ENCODE results near the gene SPPL3.

The SPPL3 gene

GRCh38 chr12:120720987-120721801 lies 183.0 kb downstream of the SPPL3 start:
- H3K27ac ChIP-seq (ENCODE audit: low read depth, low read length): no peak overlapping the region
- no peak overlapping the region for H2AFZ ChIP-seq (ENCODE audit: low read depth, low read length, severe bottlenecking)
- no peaks in the 10 kb centered on the region for H3K9me3 ChIP-seq (ENCODE audit: insufficient read depth, low read length)
- H3K4me2 ChIP-seq (ENCODE audit: low read depth, low read length, poor library complexity, severe bottlenecking): no peak overlapping the region
- H3K36me3 ChIP-seq (ENCODE audit: low read length): no peaks in the 10 kb centered on the region; the same call in 1 of the 2 replicates
- H3K27me3 ChIP-seq (ENCODE audit: low read length): no peaks in the 10 kb centered on the region
- H4K20me1 ChIP-seq (ENCODE audit: low read depth, low read length): no peaks in the 10 kb centered on the region
- TF ChIP-seq, protein P1, sequence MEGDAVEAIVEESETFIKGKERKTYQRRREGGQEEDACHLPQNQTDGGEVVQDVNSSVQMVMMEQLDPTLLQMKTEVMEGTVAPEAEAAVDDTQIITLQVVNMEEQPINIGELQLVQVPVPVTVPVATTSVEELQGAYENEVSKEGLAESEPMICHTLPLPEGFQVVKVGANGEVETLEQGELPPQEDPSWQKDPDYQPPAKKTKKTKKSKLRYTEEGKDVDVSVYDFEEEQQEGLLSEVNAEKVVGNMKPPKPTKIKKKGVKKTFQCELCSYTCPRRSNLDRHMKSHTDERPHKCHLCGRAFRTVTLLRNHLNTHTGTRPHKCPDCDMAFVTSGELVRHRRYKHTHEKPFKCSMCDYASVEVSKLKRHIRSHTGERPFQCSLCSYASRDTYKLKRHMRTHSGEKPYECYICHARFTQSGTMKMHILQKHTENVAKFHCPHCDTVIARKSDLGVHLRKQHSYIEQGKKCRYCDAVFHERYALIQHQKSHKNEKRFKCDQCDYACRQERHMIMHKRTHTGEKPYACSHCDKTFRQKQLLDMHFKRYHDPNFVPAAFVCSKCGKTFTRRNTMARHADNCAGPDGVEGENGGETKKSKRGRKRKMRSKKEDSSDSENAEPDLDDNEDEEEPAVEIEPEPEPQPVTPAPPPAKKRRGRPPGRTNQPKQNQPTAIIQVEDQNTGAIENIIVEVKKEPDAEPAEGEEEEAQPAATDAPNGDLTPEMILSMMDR (IDR thresholded peaks at IDR 0.05; ENCODE audit: insufficient read depth, low read length, poor library complexity, severe bottlenecking): no peak
- TF ChIP-seq EZH2phosphoT487 (conservative IDR thresholded peaks at IDR 0.05; ENCODE audit: low read length): no peak
- no peaks in the 10 kb centered on the region for H3K79me2 ChIP-seq (ENCODE audit: insufficient read depth, low read length)
- H3K9ac ChIP-seq (ENCODE audit: low read length): no peak overlapping the region
- H3K4me3 ChIP-seq (ENCODE audit: insufficient read depth, low read length, poor library complexity, severe bottlenecking): no peak overlapping the region
- H3K9me2 ChIP-seq (replicated peaks; ENCODE audit: insufficient read depth, low read length): no peaks in the 10 kb centered on the region
- no peaks in the 10 kb centered on the region for H3F3A ChIP-seq (ENCODE audit: insufficient read depth)

DNA sequence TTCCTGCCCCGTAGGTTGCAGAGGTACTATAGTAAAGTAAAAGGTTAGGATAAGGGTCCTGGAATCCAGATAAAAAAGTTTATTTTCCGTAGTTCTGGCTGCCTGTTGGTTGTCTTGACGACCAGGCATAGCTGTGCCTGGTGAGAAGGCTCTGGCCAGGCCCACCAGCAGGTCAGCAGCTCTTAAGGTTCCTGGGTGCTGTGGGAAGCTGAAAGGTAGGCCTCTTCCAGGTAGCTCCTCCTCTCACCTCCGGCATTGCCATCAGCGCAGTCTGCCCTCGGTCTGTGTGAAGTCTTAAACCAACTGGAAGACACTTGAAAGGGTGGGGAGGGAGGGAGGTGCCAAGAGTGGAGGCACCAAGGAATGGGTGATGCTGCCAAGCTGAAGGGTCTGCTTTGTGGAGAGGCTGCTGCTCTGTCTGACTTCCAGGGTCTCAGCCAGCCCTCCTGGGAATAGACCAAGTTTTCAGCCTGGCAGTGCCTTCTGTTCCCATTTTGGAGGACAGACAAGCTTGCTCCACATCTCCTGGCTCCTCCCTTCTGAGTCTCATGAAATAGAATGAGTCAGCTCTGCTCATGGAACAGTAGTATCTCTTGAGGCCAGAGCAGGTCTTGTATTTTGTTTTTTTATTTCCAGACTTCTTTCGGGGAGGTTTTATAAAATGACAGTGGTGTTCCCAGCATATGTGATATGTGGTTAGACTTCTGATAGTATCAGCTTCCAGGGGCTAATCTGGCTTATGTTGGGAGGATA lies 183.7 kb downstream of the SPPL3 start:
- H3K4me3 ChIP-seq (ENCODE audit: insufficient read depth, low read length, poor library complexity, severe bottlenecking): no peak overlapping the region
- H3K9ac ChIP-seq (ENCODE audit: low read length): no peak overlapping the region
- H2AFZ ChIP-seq (ENCODE audit: low read depth, low read length, severe bottlenecking): no peak overlapping the region
- no peaks in the 10 kb centered on the region for H3K9me3 ChIP-seq (ENCODE audit: insufficient read depth, low read length)
- no peak overlapping the region for H3K27ac ChIP-seq (ENCODE audit: low read depth, low read length)
- H3K79me2 ChIP-seq (ENCODE audit: insufficient read depth, low read length): no peaks in the 10 kb centered on the region
- TF ChIP-seq, protein P1 (IDR thresholded peaks at IDR 0.05; ENCODE audit: insufficient read depth, low read length, poor library complexity, severe bottlenecking): no peak
- no peak for TF ChIP-seq EZH2phosphoT487 (conservative IDR thresholded peaks at IDR 0.05; ENCODE audit: low read length)
- H3F3A ChIP-seq (ENCODE audit: insufficient read depth): no peaks in the 10 kb centered on the region
- no peaks in the 10 kb centered on the region for H3K27me3 ChIP-seq (ENCODE audit: low read length)
- H3K4me2 ChIP-seq (ENCODE audit: low read depth, low read length, poor library complexity, severe bottlenecking): no peak overlapping the region
- H3K36me3 ChIP-seq (ENCODE audit: low read length): no peaks in the 10 kb centered on the region; the same call in 1 of the 2 replicates
- H4K20me1 ChIP-seq (ENCODE audit: low read depth, low read length): no peaks in the 10 kb centered on the region
- H3K9me2 ChIP-seq (replicated peaks; ENCODE audit: insufficient read depth, low read length): no peaks in the 10 kb centered on the region

DNA sequence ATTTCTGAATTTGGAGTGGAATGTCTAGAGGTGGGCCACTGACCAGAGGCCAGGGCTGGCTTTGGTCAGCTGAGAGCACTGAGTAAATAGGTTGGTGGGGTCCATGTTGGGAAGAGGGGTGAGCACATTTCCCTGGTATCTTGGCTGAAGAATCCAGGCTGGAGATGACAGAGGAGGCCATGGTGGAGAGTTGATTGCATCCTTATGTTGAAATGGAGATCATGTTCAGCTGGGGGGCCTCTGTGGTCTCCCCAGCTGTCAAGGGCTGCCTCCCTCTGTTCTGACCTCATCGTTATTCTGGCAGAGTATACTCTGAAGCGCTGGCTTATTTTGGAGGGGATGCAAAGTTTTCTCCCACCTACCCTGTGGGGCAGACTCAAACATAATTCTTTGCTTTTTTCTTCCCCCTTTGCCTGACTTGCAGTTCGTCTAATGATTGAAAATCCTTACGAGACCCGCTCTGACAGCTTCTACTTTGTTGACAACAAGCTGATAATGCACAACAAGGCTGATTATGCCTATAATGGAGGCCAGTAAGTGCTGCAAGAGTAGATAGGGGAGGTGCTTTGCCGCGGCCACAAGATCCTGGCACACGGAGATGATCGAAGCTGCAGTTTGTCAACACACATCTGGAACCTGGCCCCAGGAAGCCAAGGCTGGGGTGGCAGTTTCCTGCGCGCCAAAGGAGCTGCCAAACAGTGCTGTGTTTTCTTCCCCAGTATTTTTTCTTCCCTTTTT lies 184.5 kb downstream of the SPPL3 start:
- TF ChIP-seq, protein P1 (IDR thresholded peaks at IDR 0.05; ENCODE audit: insufficient read depth, low read length, poor library complexity, severe bottlenecking): no peak
- TF ChIP-seq EZH2phosphoT487 (conservative IDR thresholded peaks at IDR 0.05; ENCODE audit: low read length): no peak
- H3K27ac ChIP-seq (ENCODE audit: low read depth, low read length): no peak overlapping the region
- no peaks in the 10 kb centered on the region for H3K9me3 ChIP-seq (ENCODE audit: insufficient read depth, low read length)
- no peaks in the 10 kb centered on the region for H3K79me2 ChIP-seq (ENCODE audit: insufficient read depth, low read length)
- no peak overlapping the region for H2AFZ ChIP-seq (ENCODE audit: low read depth, low read length, severe bottlenecking)
- H3K36me3 ChIP-seq (ENCODE audit: low read length): no peaks in the 10 kb centered on the region; the same call in 1 of the 2 replicates
- no peaks in the 10 kb centered on the region for H3F3A ChIP-seq (ENCODE audit: insufficient read depth)
- no peak overlapping the region for H3K4me3 ChIP-seq (ENCODE audit: insufficient read depth, low read length, poor library complexity, severe bottlenecking)
- no peaks in the 10 kb centered on the region for H3K9me2 ChIP-seq (replicated peaks; ENCODE audit: insufficient read depth, low read length)
- H3K4me2 ChIP-seq (ENCODE audit: low read depth, low read length, poor library complexity, severe bottlenecking): no peak overlapping the region
- H3K27me3 ChIP-seq (ENCODE audit: low read length): no peaks in the 10 kb centered on the region
- H3K9ac ChIP-seq (ENCODE audit: low read length): no peak overlapping the region
- H4K20me1 ChIP-seq (ENCODE audit: low read depth, low read length): no peaks in the 10 kb centered on the region
